PFSK-1 (cell line): ENCODE measurements around the gene C5orf24.

Source experiments
- FOXP2 ChIP-seq: optimal IDR thresholded peaks from 2 replicates; pipeline ENCODE3; 2011; ENCODE audit warnings: borderline replicate concordance, control low read depth, inconsistent platforms; ENCODE audit not compliant: insufficient read depth; ENCODE audit errors: extremely low read length, extremely low read depth
- POLR2AphosphoS5 ChIP-seq: IDR thresholded peaks from 2 replicates; pipeline ENCODE4 v1.6.1; 2012; ENCODE audit warnings: low read depth, mild to moderate bottlenecking, control low read depth, low read length, moderate library complexity
- SIN3A ChIP-seq: IDR thresholded peaks from 2 replicates; pipeline ENCODE4 v1.6.1; 2012; ENCODE audit warnings: mild to moderate bottlenecking, low read length, moderate library complexity, borderline replicate concordance; ENCODE audit not compliant: insufficient read depth
- TAF1 ChIP-seq: IDR thresholded peaks from 2 replicates; pipeline ENCODE4 v1.6.1; 2012; ENCODE audit warnings: low read length, control low read depth, borderline replicate concordance; ENCODE audit not compliant: insufficient read depth
- TF ChIP-seq, protein P1 (sequence below), 2 experiments: IDR thresholded peaks; 2 replicates each; pipeline versions ENCODE4 v1.6.1 to v1.8.0; 2011 to 2012; ENCODE audit warnings: low read depth in 2 of 2, low read length in 2 of 2, control low read depth in 1 of 2, inconsistent platforms in 1 of 2, mild to moderate bottlenecking in 1 of 2, moderate library complexity in 1 of 2; ENCODE audit not compliant: insufficient read depth in 1 of 2

Gene C5orf24

DNA sequence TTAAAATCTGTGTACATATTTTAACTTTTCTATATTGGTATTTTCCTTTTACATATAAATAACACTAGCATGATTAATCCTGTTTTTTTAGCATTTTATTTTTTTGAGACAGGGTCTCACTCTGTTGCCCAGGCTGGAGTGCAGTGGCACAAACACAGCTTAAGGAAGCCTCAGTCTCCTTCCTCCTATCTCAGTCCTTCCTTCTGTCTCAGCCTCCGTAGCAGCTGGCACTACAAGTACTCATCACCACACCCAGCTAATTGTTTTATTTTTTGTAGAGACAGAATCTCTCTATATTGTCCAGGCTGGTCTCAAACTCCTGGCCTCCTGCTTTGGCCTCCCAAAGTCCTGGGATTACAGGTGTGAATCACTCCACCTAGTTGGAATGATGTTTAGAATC, 1.5 kb upstream of the C5orf24 start:
- TF ChIP-seq, protein P1, sequence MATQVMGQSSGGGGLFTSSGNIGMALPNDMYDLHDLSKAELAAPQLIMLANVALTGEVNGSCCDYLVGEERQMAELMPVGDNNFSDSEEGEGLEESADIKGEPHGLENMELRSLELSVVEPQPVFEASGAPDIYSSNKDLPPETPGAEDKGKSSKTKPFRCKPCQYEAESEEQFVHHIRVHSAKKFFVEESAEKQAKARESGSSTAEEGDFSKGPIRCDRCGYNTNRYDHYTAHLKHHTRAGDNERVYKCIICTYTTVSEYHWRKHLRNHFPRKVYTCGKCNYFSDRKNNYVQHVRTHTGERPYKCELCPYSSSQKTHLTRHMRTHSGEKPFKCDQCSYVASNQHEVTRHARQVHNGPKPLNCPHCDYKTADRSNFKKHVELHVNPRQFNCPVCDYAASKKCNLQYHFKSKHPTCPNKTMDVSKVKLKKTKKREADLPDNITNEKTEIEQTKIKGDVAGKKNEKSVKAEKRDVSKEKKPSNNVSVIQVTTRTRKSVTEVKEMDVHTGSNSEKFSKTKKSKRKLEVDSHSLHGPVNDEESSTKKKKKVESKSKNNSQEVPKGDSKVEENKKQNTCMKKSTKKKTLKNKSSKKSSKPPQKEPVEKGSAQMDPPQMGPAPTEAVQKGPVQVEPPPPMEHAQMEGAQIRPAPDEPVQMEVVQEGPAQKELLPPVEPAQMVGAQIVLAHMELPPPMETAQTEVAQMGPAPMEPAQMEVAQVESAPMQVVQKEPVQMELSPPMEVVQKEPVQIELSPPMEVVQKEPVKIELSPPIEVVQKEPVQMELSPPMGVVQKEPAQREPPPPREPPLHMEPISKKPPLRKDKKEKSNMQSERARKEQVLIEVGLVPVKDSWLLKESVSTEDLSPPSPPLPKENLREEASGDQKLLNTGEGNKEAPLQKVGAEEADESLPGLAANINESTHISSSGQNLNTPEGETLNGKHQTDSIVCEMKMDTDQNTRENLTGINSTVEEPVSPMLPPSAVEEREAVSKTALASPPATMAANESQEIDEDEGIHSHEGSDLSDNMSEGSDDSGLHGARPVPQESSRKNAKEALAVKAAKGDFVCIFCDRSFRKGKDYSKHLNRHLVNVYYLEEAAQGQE (IDR thresholded peaks at IDR 0.05; ENCODE audit: insufficient read depth in 1 of 2, low read depth in 2 of 2, low read length in 2 of 2) = no peak
- TF ChIP-seq SIN3A (no peak), TAF1 (no peak), POLR2AphosphoS5 (no peak), FOXP2 (no peak)

DNA sequence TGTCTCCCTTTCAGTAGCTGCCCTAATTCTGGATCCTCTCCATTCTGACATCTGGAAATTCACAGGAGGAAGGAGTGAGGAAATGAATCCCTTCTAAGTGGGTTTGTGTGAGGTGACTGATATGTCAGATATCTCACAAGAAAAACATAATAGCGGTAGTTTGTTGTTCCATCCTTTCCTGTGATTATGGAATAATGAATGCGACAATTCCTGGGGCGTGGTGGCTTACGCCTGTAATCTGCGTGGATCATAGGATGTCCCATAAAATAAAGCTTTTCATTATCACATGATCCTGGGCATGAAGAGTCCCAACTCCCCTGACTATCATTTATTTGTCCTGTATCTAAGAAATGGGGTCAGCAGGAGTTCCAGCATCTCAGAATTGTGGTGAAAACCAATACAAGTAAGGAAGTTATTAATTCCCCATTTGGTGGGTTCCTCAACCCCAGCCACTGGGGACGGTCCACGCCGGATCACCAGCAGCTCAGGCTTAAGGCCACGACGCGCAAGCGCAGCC, 375 bp upstream of the C5orf24 start:
- TF ChIP-seq SIN3A = no peak
- TF ChIP-seq POLR2AphosphoS5 = no peak
- no peak for TF ChIP-seq TAF1
- TF ChIP-seq FOXP2 = no peak
- TF ChIP-seq, protein P1 (IDR thresholded peaks at IDR 0.05; ENCODE audit: insufficient read depth in 1 of 2, low read depth in 2 of 2, low read length in 2 of 2) = no peak

DNA sequence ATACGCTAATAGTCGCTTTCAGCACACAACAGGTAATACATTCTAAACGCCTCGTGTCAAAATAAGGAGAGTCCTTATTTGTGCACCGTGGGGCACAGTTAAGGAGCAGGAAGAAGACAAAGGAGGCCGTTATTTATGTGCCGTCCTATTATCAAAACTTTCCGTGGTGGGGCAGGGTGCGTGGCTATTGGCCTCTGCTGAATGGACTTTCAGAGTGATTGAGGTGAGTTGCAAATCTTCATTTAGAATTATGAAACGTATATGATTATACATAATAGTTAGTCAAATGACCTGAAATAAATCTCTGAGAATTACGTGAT, 833 bp downstream of the C5orf24 start:
- no peak for TF ChIP-seq TAF1
- no peak for TF ChIP-seq POLR2AphosphoS5
- TF ChIP-seq SIN3A = no peak
- TF ChIP-seq, protein P1 (IDR thresholded peaks at IDR 0.05; ENCODE audit: insufficient read depth in 1 of 2, low read depth in 2 of 2, low read length in 2 of 2) = no peak
- no peak for TF ChIP-seq FOXP2

DNA sequence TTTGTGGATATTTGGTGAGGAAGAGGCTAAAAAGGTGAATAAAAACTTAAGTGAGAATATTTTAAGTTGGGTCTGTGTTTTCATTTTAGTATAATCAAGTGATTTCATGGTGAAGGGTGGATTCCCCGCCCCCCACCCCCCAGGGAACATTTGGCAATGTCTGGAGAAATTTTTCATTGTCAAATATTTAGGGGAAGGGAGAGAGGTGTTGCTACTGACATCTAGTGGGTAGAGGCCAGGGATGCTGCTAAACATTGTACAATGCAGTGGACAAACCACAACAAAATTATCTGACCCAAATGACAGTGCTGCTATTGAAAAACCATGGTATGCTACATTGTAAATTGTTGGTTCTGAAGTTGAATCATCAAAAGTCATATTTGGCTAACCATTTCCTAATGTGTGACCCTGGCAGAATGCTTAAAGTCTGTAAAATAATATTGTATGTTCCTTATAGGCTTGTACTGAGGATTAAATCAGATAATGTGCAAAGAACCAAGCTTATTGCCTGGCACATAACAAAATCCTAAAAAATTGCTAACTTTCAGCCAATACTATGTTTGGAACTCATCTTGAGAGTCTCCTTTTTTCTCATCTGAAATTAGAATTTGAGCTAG, 5.6 kb downstream of the C5orf24 start:
- TF ChIP-seq FOXP2 = no peak
- no peak for TF ChIP-seq TAF1
- TF ChIP-seq SIN3A = no peak
- TF ChIP-seq, protein P1 (IDR thresholded peaks at IDR 0.05; ENCODE audit: insufficient read depth in 1 of 2, low read depth in 2 of 2, low read length in 2 of 2) = no peak
- TF ChIP-seq POLR2AphosphoS5 = no peak
